OCI-LY7 (cell line): ENCODE data around the gene IGSF3.

Experiments used
- CTCF ChIP-seq: fragments of 200-600 bp; sonication (generic); conservative IDR thresholded peaks from 2 replicates; pipeline ENCODE4 v1.5.1; 2014; ENCODE audit warnings: mild to moderate bottlenecking, antibody characterized with exemption, low read length, moderate library complexity, mixed read lengths
- EZH2phosphoT487 ChIP-seq: fragments of 200-600 bp; sonication (generic); IDR thresholded peaks from 2 replicates; pipeline ENCODE4 v1.6.1; 2018; ENCODE audit warnings: low read depth, borderline replicate concordance, mild to moderate bottlenecking, mixed run types, antibody characterized with exemption, low read length, moderate library complexity, mixed read lengths

DNA sequence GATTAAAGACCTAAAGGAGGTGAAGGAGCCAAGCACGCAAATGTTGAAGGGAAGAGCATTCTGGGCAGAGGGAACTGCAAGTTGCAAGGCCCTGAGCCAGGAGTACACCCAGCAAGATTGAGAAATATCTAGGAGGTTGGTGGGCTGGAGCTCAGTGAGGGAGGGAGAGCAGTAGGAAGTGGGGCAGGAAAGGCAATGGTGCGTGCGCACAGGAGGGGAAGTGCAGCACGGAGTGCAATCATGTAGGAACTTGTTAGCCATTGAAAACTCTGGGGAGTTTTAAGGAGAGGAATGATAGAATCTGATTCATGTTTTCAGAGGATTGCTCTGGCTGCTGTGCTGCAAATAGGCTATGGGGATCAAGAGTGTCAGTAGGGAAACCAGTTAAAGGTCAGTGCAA is 13.2 kb upstream of the IGSF3 start:
- TF ChIP-seq CTCF (no peak), EZH2phosphoT487 (no peak)
